PFSK-1 (cell line): ENCODE measurements around the gene ANKRD33B.

ENCODE experiments used
- REST ChIP-seq, 2 experiments: IDR thresholded peaks; 2 replicates each; pipeline versions ENCODE4 v1.6.1 to v1.8.0; 2011 to 2012; ENCODE audit warnings: low read depth in 2 of 2, low read length in 2 of 2, control low read depth in 1 of 2, inconsistent platforms in 1 of 2, mild to moderate bottlenecking in 1 of 2, moderate library complexity in 1 of 2; ENCODE audit not compliant: insufficient read depth in 1 of 2
- SIN3A ChIP-seq: IDR thresholded peaks from 2 replicates; pipeline ENCODE4 v1.6.1; 2012; ENCODE audit warnings: mild to moderate bottlenecking, low read length, moderate library complexity, borderline replicate concordance; ENCODE audit not compliant: insufficient read depth

- TF ChIP-seq REST (IDR thresholded peaks at IDR 0.05; ENCODE audit: insufficient read depth in 1 of 2, low read depth in 2 of 2, low read length in 2 of 2) (no peak), SIN3A (no peak)
Observed at GRCh38 chr5:10567781-10568321, 4.0 kb downstream of the ANKRD33B start.
